GM12874 (cell line): ENCODE data around the gene B3GALNT1.

Source experiments
- TF ChIP-seq, protein P1 (sequence below): IDR thresholded peaks from 2 replicates; pipeline ENCODE4 v1.5.1; 2011; ENCODE audit warnings: low read depth, mild to moderate bottlenecking, control low read depth, low read length, moderate library complexity; ENCODE audit not compliant: insufficient read depth

The B3GALNT1 gene

DNA sequence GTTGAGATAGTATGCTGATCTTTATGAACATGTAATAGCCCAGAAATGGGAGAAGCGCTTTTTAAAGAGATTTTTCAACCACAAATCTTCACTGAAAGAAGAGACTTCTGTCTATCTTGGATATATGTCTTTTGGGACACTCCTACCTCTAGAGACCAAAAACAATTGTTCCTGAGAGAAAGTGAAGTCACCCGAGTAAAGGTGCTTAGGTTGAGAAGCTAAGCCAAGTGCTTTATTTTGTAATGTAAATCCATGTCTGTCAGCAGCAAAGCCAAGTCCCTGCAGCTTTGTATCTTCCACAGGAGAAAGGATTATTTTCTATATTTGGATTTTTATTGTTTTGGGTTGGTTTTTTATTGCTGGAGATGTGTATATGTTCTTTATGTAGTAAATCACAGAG lies 32.1 kb upstream of the B3GALNT1 start:
- TF ChIP-seq, protein P1, sequence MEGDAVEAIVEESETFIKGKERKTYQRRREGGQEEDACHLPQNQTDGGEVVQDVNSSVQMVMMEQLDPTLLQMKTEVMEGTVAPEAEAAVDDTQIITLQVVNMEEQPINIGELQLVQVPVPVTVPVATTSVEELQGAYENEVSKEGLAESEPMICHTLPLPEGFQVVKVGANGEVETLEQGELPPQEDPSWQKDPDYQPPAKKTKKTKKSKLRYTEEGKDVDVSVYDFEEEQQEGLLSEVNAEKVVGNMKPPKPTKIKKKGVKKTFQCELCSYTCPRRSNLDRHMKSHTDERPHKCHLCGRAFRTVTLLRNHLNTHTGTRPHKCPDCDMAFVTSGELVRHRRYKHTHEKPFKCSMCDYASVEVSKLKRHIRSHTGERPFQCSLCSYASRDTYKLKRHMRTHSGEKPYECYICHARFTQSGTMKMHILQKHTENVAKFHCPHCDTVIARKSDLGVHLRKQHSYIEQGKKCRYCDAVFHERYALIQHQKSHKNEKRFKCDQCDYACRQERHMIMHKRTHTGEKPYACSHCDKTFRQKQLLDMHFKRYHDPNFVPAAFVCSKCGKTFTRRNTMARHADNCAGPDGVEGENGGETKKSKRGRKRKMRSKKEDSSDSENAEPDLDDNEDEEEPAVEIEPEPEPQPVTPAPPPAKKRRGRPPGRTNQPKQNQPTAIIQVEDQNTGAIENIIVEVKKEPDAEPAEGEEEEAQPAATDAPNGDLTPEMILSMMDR = no peak

DNA sequence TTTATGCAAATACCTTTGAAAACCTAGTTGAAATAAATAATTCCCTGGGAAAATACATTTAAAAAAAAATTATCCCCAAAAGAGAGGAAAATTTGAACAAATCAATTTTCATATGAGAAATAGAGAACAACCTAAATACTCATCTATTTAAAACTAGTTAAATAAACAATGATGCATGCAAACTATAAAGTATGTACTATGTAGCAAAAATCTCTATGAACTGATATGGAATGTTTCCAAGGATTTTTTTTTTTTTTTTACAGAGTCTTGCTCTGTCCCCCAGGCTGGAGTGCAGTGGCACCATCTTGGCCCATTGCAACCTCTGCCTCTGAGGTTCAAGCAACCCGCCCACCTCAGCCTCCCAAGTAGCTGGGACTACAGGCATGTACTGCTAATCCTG lies 27.2 kb upstream of the B3GALNT1 start:
- TF ChIP-seq, protein P1 = no peak

DNA sequence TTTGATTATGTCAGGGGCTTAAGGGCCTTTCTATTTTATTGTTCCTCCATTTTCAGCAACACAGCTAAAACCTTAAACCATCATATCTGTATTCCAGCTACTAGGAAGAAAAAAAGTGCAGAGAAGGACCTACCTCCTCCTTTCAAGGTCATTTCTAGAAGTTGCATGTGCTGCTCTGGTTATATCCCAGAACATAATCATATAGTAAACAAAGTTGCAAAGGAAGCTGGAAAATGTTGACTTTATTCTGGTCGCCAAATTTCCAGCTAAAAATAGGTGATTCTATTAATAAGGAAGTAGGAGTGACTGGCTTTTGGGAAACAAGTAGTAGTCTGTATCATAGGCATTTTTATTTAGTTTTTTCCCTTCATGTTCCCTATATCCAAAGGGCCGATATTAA lies 21.3 kb upstream of the B3GALNT1 start:
- TF ChIP-seq, protein P1 = no peak

DNA sequence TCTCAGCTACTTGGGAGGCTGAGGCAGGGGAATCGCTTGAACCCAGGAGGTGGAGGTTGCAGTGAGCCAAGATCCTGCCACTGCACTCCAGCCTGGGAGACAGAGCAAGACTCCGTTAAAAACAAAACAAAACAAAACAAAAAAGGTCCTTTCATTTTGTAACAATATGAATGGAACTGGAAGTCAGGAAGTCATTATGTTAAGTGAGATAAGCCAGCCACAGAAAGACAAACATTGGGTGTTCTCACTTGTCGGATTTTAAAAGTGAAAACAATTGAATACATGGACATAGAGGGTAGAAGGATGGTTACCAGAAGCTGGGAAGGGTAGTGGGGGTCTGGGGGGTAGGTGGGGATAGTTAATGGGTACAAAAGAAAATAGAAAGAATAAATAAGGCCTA lies 12.5 kb upstream of the B3GALNT1 start:
- TF ChIP-seq, protein P1 = no peak

DNA sequence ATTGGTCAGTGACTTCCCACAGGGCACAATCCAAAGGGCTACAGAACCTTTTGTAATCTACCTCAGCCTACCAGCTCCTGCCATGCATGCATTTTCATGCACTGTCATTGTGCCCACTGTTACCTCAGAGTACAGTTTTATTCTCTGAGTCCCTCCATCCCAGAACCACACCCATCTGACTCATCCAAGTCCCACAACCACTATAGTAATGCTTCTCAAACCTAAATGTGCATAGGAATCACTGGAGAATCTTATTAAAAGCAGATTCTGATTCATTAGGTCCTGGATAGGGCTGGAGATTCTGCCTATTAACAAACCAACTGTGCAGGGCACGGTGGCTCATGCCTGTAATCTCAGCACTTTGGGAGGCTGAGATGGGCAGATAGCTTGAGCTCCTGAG lies 3.7 kb upstream of the B3GALNT1 start:
- TF ChIP-seq, protein P1 = no peak

DNA sequence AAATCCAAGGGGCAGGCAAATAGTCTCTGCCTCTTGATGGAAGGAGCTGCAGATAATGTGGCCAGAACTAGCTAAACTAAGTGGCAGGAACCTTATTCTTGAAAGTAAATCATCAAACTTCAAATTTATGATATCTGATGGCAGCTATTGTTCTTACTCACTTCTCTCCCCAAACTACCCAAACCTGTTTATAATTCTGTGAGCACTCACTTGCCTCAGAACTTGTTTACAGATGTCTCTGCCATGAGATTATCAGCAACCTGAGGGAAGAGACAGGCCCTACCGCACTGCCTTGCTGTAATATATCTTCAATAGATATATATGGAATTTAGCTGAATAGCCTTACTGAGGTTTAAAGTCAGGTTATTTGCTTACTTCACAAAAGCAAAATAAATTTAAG lies 2.2 kb upstream of the B3GALNT1 start:
- TF ChIP-seq, protein P1 = no peak

DNA sequence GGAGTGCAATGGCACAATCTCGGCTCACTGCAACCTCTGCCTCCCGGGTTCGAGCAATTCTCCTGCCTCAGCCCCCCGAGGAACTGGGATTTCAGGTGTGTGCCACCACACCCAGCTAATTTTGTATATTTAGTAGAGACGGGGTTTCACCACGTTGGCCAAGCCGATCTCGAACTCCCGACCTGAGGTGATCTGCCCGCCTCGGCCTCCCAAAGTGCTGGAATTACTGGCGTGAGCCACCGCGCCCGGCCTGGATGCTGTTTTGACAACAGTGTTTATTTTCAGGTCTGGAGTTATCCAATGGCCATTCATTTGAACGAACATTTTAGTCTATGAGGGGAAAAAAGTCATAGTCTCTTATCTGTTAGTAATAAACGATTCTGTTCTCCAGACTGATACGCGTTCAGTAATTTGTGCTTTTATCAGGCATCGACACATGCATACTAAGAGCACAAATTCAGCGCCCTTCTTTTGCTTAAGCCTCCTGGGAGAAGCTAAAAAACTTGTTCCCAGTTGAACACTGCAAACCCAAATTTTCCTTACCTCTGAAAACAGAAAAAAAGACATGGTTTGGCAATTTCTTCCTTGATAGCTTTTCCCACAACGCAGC lies 1.3 kb downstream of the B3GALNT1 start:
- TF ChIP-seq, protein P1 = no peak

DNA sequence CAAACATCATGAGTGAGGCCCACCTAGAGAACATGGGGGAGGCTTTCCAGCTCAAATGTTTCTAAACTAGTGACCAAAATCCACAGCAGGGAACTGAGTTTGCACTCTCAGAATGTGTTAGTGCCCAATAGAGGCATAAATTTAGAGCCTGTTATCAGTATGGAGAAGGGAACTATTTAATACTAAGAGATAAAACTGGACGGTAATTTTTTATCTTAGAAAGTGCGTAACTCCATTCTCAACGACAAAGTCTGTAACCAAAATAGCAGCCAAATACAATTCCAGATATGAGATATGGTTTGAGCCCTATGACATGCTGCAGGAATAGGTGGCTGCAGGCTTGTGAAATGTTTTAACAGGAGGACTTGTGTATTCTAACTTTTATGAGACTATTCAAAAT lies 3.5 kb downstream of the B3GALNT1 start:
- TF ChIP-seq, protein P1 = no peak
